Left ventricle myocardium inferior (tissue), 1 donor: ENCODE data around the gene ASTN2. TPM values are rescaled to one million over a fixed set of nuclear protein-coding genes. Genes with fewer than 3 reads are reported as not detected.
"Not testable (repeated sequence)": the region's sequence is repeated elsewhere in the genome, so short reads cannot be mapped to it uniquely, and the experiment has no call there.

ENCODE experiments used
- DNase-seq: peaks from one replicate; pipeline ENCODE4 v3.0.0-alpha.2; 2020
- H3K27ac ChIP-seq: fragments of 200-600 bp; replicated peaks from 2 replicates; pipeline ENCODE4 v1.8.0; 2021
- H3K27me3 ChIP-seq: fragments of 200-600 bp; 2 replicates; pipeline ENCODE4 v1.8.0; 2021; ENCODE audit warnings: low read depth
- H3K36me3 ChIP-seq: fragments of 200-600 bp; 2 replicates; pipeline ENCODE4 v1.8.0; 2021
- H3K4me1 ChIP-seq: fragments of 200-600 bp; 2 replicates; pipeline ENCODE4 v1.8.0; 2021
- H3K4me3 ChIP-seq: fragments of 200-600 bp; 2 replicates; pipeline ENCODE4 v1.8.0; 2021; ENCODE audit warnings: mild to moderate bottlenecking, moderate library complexity
- H3K9me3 ChIP-seq: fragments of 200-600 bp; replicated peaks from 2 replicates; pipeline ENCODE4 v1.8.0; 2021
- CTCF ChIP-seq: fragments of 200-600 bp; IDR thresholded peaks from 2 replicates; pipeline ENCODE4 v1.8.0; 2021; ENCODE audit warnings: antibody characterized with exemption, mild to moderate bottlenecking, borderline replicate concordance
- intact Hi-C: fragments of 100-400 bp; cut with micrococcal nuclease; formaldehyde crosslinking; loops from one replicate; pipeline ENCODE4 v1.11.0; 2022
- total RNA-seq: library from RNA; stranded (reverse); fragmentation: NEBNext Ultra II Directional; extraction: Animal tissue kit (Norgen Biotek cat#: 25700); gene quantifications from one replicate; pipeline ENCODE4 v1.2.1, GENCODE V29; 2021
- donor health status: DM: no; HTN: yes; CAD: no; lungs with severe emphysema.

The ASTN2 gene
- total RNA-seq, 1 donor from 2014 or later, result 6.1 TPM

GRCh38 chr9:116895961-116896360 is 518.9 kb downstream of the ASTN2 start:
- intact Hi-C loops, result no loop called here
- Histone ChIP-seq H3K27me3 (no peaks in the 10 kb centered on the region), H3K4me1 (no peaks in the 10 kb centered on the region), H3K9me3 (peaks cover 22% of the 10 kb centered on the region), H3K4me3 (no peak overlapping the region), H3K27ac (no peak overlapping the region), H3K36me3 (no peaks in the 10 kb centered on the region)
- no peak for DNase-seq
- no peak for TF ChIP-seq CTCF

GRCh38 chr9:116891424-116891823 is 523.4 kb downstream of the ASTN2 start:
- no peaks in the 10 kb centered on the region for H3K36me3 ChIP-seq
- intact Hi-C loops, result no loop called here
- H3K27me3 ChIP-seq, result peaks cover 6% of the 10 kb centered on the region
- no peak overlapping the region for H3K4me3 ChIP-seq
- TF ChIP-seq CTCF, result no peak
- H3K4me1 ChIP-seq, result no peaks in the 10 kb centered on the region
- H3K9me3 ChIP-seq, result no peaks in the 10 kb centered on the region
- DNase-seq, result no peak
- H3K27ac ChIP-seq, result no peak overlapping the region

- H3K9me3 ChIP-seq, H3K4me1 ChIP-seq, H3K36me3 ChIP-seq, H3K27ac ChIP-seq, DNase-seq, H3K4me3 ChIP-seq, intact Hi-C loops: not testable (repeated sequence)
- H3K27me3 ChIP-seq, result peaks cover 10% of the 10 kb centered on the region
Measured at GRCh38 chr9:116888476-116888875, 526.4 kb downstream of the ASTN2 start.

- intact Hi-C loops, result no loop called here
- peaks cover 10% of the 10 kb centered on the region for H3K27me3 ChIP-seq
- no peak for TF ChIP-seq CTCF
Measured at GRCh38 chr9:116888066-116888465, 526.8 kb downstream of the ASTN2 start.

GRCh38 chr9:116883676-116884075 is 531.2 kb downstream of the ASTN2 start:
- no peaks in the 10 kb centered on the region for H3K36me3 ChIP-seq
- TF ChIP-seq CTCF, result no peak
- no peak overlapping the region for H3K4me3 ChIP-seq
- no peaks in the 10 kb centered on the region for H3K4me1 ChIP-seq
- no peak overlapping the region for H3K27ac ChIP-seq
- peaks cover 4% of the 10 kb centered on the region for H3K9me3 ChIP-seq
- no peak for DNase-seq
- intact Hi-C loops, result no loop called here
- peaks cover 10% of the 10 kb centered on the region for H3K27me3 ChIP-seq

More at GRCh38 chr9:116888066-116888465, 526.8 kb downstream of the ASTN2 start:
- Histone ChIP-seq H3K9me3 (no peaks in the 10 kb centered on the region), H3K27ac (no peak overlapping the region), H3K36me3 (no peaks in the 10 kb centered on the region), H3K4me3 (no peak overlapping the region), H3K4me1 (no peaks in the 10 kb centered on the region)
- no peak for DNase-seq

GRCh38 chr9:116877072-116877471 is 537.8 kb downstream of the ASTN2 start:
- TF ChIP-seq CTCF, result no peak
- DNase-seq, result no peak
- no peak overlapping the region for H3K27ac ChIP-seq
- H3K36me3 ChIP-seq, result no peaks in the 10 kb centered on the region
- H3K9me3 ChIP-seq, result peaks cover 43% of the 10 kb centered on the region
- no peak overlapping the region for H3K4me3 ChIP-seq
- H3K27me3 ChIP-seq, result peaks cover 13% of the 10 kb centered on the region
- H3K4me1 ChIP-seq, result no peaks in the 10 kb centered on the region
- intact Hi-C loops, result no loop called here
